Esophagus (tissue), 2 donors: Measurements from ENCODE around the gene COL1A1. TPM values are rescaled to one million over a fixed set of nuclear protein-coding genes. Genes with fewer than 3 reads are reported as not detected.

Experiments used
- H3K27ac ChIP-seq, 2 donors: one replicate each; pipeline ENCODE4 v1.5.1; 2013; ENCODE audit warnings: low read depth in 2 of 2, mild to moderate bottlenecking in 2 of 2, inconsistent platforms in 1 of 2, low read length in 1 of 2, moderate library complexity in 1 of 2
- H3K27me3 ChIP-seq, 2 donors: one replicate each; pipeline ENCODE4 v1.6.1; 2013; ENCODE audit warnings: low read length in 2 of 2, control low read depth in 1 of 2, mild to moderate bottlenecking in 1 of 2; ENCODE audit not compliant: insufficient read depth in 2 of 2, control insufficient read depth in 1 of 2
- H3K36me3 ChIP-seq, 2 donors: one replicate each; pipeline ENCODE4 v1.6.1; 2013; ENCODE audit warnings: low read length in 1 of 2; ENCODE audit not compliant: control insufficient read depth in 2 of 2, insufficient read depth in 2 of 2
- H3K4me1 ChIP-seq, 2 donors: one replicate each; pipeline ENCODE4 v1.6.1; 2013; ENCODE audit warnings: low read length in 1 of 2; ENCODE audit not compliant: control insufficient read depth in 2 of 2, insufficient read depth in 2 of 2
- H3K4me3 ChIP-seq, 2 donors: one replicate each; pipeline ENCODE4 v1.5.1; 2013; ENCODE audit warnings: low read length in 2 of 2, mild to moderate bottlenecking in 2 of 2, low read depth in 1 of 2, moderate library complexity in 1 of 2
- H3K9me3 ChIP-seq, 2 donors: one replicate each; pipeline ENCODE4 v1.6.1; 2013; ENCODE audit warnings: mild to moderate bottlenecking in 2 of 2, low read depth in 1 of 2, low read length in 1 of 2, moderate library complexity in 1 of 2; ENCODE audit not compliant: control insufficient read depth in 2 of 2, insufficient read depth in 1 of 2
- WGBS, 2 donors: extraction: QIAGEN DNeasy Blood & Tissue Kit; methylation state at CpG; one replicate each; pipeline ENCODE4 v1.1.7; 2013; 5-methylcytosine and 5-hydroxymethylcytosine counted together
- polyA plus RNA-seq, 2 donors: library from polyadenylated mRNA; stranded (reverse); fragments of 200-250 nt; gene quantifications; one replicate each; pipeline ENCODE4 v1.2.3, GENCODE V29; 2013
- donor health status: healthy with polysubstance abuse.
- donor health status: Bipolar disorder and iron deficiency.

The COL1A1 gene
- polyA plus RNA-seq, 2 donors = 11.8 to 12.8 TPM

DNA sequence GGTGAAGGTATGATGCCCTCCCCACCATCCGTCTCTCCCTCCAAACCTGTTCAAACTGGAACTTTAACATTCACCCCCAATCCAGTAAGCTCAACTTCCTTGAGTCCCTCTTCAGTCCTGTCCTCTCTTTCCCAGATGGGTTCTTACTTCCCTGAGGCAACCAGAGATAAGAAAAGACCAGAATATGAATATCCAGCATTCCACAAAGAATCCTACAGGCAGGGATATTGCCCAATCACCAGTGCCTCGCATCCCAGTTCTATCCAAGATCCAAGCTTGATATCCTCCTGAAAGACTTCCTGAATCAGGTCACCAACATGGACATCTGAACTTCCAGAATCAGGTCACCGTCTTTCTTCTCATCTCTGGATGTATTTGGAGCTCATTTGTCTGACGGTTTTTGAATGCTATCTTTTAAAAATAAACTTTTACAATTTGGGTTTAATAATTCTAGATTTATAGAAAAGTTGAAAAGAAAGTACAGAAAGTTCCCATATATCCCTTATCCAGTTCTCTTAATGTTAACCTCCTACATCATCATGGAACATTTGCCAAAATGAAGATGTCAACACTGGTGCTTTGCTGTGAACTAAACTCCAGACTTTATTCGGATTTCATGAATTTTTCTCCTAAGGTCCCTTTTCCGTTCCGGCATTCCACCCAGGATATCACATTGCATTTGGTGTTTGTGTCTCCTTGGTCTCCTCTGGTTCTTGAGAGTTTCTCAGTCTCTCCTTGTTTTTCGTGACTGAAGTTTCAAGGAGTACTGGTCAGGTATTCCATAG is 13.7 kb upstream of the COL1A1 start:
- Histone ChIP-seq H3K27ac (no peak overlapping the region), H3K4me1 (peaks cover 0 to 3% of the 10 kb centered on the region in 2 donors), H3K4me3 (no peak overlapping the region), H3K9me3 (no peaks in the 10 kb centered on the region), H3K27me3 (no peaks in the 10 kb centered on the region), H3K36me3 (no peaks in the 10 kb centered on the region)
- WGBS, 2 donors = 74 to 77% methylated on average over 8 of the region's 8 CpGs

DNA sequence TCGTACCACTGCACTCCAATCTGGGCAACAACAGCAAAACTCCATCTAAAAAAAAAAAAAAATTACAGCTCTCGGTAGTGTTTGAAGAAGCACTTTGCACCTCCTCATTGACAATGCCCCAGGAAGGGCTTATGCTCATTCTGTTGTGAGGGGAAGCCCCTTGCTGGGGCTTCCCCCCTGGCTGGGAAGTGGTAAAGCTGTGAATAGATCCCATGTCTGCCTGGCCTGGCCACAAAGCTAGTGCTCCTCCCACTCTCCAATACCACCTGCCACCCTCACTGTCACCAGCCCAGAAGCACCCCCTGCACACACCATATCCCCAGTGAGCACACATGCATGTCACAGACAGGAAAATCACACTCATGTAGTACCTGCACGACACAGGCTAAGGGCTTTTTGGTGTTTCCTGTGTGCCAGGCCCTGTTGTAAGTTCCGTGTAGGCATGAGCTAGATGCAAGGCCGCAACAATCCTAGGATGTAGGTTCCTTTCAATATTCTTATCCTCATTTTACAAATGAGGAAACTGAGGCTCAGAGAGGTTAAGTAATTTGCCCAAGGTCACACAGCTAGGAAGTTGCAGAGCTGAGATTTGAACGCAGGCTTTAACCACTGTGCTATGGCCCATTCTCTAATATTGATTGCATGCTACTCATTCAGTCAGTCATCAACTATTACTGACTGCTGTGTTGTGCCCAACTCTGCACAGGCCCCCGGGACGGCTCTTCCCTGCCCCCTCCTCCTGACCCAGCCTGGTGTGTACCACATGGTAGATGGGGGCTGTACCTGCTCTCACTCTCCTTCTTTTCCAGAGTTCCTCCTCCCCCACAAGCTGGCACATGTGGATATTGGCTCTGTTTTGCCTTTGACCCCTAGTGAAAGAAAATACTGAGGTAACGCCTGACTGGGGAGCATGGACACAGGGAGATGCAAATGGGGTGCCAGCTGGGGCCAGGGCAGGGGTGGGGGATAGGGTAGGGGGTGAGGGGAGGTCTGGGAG is 11.9 kb upstream of the COL1A1 start:
- 70 to 72% methylated on average over 9 of the region's 9 CpGs for WGBS, 2 donors
- Histone ChIP-seq H3K9me3 (no peaks in the 10 kb centered on the region), H3K36me3 (no peaks in the 10 kb centered on the region), H3K4me3 (no peak overlapping the region), H3K4me1 (peaks cover 0 to 3% of the 10 kb centered on the region in 2 donors), H3K27me3 (no peaks in the 10 kb centered on the region), H3K27ac (no peak overlapping the region)

DNA sequence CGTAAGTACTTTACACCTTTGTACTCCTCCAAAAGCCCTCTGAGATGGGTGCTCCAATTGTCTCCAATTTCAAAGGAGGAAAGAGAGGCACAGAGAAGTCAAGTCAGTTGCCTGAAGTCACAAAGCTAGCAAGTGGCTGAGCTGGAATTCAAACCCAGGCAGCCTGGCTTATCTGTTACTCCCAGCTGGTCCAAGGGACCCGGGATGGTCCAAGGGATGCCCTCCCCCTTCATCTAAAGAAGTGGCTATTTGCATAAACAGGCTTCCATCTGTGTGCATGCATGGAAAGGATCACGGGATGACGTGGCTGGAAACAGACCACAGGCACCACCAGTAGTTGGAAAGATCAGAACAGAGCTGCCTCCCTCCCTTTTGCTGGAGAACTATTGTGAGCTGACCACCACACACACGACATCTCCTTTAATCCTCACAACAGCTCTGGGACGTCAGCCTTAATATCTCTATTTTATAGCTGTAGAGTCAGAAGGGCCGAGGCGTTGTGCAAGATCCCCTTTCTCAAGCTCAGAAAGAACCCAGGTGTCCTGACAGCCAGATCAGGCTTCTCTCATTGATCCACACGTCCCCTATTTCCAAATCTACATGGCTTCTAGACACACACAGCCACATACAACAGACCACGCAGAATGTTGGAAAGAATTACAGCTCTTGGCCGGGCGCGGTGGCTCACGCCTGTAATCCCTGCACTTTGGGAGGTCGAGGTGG is 10.9 kb upstream of the COL1A1 start:
- Histone ChIP-seq H3K27me3 (no peaks in the 10 kb centered on the region), H3K4me1 (peaks cover 0 to 3% of the 10 kb centered on the region in 2 donors), H3K4me3 (no peak overlapping the region), H3K27ac (peak overlapping the region in 1 of 2 donors; percentile 19), H3K36me3 (no peaks in the 10 kb centered on the region), H3K9me3 (no peaks in the 10 kb centered on the region)
- WGBS, 2 donors = 68% methylated on average over 15 of the region's 15 CpGs

DNA sequence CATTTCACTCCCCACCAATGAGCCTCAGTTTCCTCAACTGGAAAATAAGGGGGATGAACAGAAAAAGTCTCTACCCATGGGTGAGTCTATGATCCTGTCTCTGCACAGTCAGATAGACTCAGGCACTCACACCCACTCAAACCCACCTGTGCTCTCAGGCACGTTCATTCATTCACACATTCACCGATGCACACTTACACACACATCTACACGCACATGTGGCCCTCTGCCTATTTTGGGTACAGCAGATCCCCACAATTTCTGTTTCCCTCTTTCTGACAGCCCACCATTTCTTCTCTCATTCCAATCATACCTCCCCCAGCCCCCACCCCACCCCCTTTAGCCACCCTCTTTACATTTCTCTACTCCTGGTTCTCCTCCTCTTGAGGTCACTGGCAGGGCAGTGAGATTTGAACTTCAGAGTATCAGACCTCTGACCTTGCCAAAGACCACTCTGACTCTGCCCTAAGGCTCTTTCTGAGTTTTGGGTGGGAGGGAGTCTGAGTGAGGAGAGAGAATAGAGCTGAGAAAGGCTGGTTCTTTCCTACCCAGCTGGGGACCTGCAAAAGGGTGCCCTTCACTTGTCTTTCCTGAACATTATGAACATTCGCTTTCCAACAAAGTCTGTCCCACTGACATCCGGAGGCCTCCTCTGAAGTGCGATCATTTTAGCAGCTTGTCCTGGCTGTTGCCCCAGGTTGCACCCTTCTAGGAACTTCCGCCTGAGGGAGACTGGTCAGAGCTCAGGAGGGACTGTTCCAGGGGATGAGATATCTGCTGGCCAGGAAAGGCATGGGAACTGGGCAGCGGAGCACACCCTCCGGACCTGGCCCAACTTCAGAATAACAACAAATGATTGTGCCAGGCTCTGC is 10.1 kb upstream of the COL1A1 start:
- no peaks in the 10 kb centered on the region for H3K27me3 ChIP-seq
- H3K36me3 ChIP-seq = no peaks in the 10 kb centered on the region
- H3K27ac ChIP-seq = peak overlapping the region in 1 of 2 donors; percentile 79
- H3K9me3 ChIP-seq = no peaks in the 10 kb centered on the region
- peaks cover 0 to 3% of the 10 kb centered on the region in 2 donors for H3K4me1 ChIP-seq
- no peak overlapping the region for H3K4me3 ChIP-seq
- WGBS, 2 donors = 65 to 68% methylated on average over 9 of the region's 9 CpGs

DNA sequence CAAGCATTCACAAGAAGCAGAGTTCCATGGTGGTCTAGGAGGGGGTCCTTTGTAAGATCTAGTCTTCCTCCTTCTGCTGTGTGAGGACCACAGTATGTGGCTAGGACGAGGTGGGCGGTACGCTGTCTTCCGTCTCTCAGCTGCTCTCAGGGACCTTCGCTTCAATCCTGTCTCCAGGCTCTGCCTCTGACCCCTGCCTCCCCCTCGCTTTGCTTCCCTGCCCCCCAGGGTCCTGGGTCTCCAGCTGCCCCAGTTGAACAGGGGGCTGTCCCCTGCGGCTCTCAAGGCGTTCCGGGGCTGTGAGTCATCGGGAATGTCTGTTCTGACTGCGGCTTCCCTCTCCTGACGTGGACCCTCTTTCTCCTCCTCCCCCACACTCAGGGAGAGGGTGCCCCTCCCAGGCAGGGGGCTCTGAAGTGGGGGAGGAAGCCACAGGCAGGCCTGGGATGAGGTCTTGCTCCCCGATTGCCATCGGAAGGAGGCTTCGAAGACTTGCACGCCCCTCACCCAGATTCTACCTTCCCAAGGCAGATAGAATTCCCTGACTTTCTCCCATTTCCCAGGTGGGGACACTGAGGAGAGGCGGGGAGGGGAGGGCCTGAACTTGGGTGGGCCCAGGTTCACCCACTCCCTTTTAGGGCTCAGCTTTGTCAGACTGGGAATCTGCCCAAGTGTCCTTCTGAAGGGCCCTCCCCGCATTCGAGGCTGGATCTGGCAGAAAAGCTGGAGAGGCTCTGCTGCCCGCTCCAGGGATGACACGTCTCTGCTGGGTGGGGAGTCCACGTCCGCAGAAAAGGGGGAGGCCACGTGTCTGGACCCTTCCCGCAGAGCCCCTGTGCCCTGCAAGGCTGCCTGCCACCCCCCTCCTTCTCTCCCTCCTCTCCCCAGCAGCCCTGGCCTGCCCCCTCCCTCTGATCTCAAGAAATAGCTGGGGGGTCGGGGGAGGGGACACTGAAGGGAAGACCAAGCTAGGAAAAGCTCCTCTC is 9.1 kb upstream of the COL1A1 start:
- Histone ChIP-seq H3K4me3 (no peak overlapping the region), H3K36me3 (no peaks in the 10 kb centered on the region), H3K27me3 (no peaks in the 10 kb centered on the region), H3K4me1 (peaks cover 0 to 3% of the 10 kb centered on the region in 2 donors), H3K27ac (peak overlapping the region; percentile 46 to 79), H3K9me3 (no peaks in the 10 kb centered on the region)
- 37 to 40% methylated on average over 25 to 26 of the region's 26 CpGs for WGBS, 2 donors

DNA sequence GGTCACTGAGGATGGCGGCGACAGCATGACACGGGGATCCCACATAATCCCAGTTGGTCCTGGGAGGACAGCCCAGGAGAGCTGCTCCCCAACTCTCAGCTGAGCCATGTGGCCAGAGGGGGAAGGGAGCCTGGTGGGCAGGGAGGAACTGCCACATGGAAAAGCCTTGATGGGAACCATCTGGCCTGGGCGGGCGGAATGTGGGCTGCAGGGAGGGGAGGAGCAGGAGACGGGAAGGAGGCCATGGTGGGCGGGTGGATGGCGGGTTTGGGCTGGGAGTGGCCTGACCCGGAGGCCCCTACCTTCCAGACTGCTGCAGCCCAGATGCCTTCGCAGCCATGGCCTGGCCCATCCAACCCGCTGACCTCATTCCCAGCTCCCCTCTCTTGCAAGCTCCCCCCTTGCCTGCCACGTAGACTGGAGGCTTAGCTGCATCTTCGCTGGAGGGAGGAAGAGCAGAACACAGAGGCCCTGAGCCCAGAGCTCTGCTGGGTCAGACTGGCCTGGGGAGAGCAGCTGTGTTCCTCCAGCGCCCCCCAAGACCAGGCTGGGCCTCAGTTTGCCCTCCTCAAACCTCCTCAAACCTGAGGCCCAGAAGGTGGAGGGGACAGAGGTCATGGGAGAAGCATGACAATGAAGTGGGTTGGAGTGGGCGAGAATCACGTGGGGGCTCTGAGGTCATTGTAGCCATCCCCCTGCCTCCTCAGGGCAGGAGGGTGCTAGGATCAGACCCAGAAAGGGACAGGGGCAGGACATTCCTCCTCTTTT is 8.2 kb upstream of the COL1A1 start:
- H3K27me3 ChIP-seq = no peaks in the 10 kb centered on the region
- H3K9me3 ChIP-seq = no peaks in the 10 kb centered on the region
- peaks cover 0 to 3% of the 10 kb centered on the region in 2 donors for H3K4me1 ChIP-seq
- no peak overlapping the region for H3K4me3 ChIP-seq
- H3K27ac ChIP-seq = peak overlapping the region; percentile 46 to 79
- no peaks in the 10 kb centered on the region for H3K36me3 ChIP-seq
- WGBS, 2 donors = 49 to 52% methylated on average over 16 of the region's 16 CpGs

DNA sequence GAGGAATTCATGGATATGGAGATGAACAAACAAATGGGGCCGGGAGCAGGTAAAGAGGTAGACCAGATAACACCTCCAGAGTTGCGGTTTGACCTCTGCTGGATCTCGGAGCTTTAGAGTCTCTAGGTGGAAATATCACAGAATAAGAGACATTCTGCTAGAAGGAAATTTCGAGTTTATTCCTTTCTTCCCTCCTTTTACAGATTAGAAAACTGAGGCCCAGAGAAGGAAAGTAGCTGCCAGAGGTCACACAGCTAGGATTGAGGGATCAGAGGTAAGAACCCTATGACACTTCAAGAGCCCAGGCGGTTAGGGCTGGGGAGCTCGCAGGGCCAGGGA is 7.7 kb upstream of the COL1A1 start:
- WGBS, 2 donors = 81 to 83% methylated on average over 6 of the region's 6 CpGs
- Histone ChIP-seq H3K4me1 (peaks cover 0 to 3% of the 10 kb centered on the region in 2 donors), H3K27me3 (no peaks in the 10 kb centered on the region), H3K4me3 (no peak overlapping the region), H3K27ac (peak overlapping the region in 1 of 2 donors; percentile 37), H3K36me3 (no peaks in the 10 kb centered on the region), H3K9me3 (no peaks in the 10 kb centered on the region)
